ENCODE results near the gene KHDRBS2. TPM values are rescaled to one million over a fixed set of nuclear protein-coding genes. Genes with fewer than 3 reads are reported as not detected.

Gene KHDRBS2
- total RNA-seq, 1 experiment from 2014 or later: 2.7 TPM

DNA sequence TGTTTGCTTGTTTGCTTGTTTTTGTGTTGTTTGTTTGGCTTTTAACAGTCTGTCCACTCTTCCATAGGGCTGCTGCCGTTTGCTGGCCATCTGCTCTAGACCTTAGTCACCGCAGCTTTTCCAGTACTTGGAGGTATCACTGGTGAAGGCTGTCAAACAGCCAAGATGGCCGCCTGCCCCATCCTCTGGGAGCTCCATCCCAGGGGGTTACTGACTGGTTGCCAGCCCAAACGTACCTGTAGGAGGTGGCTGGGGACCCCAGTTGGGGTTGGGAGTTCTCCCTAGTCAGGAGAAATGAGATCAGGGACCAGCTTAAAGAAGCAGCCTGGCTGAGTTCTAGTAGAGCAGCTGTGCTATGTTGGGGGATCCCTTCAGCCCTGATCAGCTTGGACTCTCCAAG, 418.4 kb downstream of the KHDRBS2 start:
- no peak for TF ChIP-seq CTCF (conservative IDR thresholded peaks at IDR 0.05)
- Histone ChIP-seq H2BK5ac (ENCODE audit: insufficient read length, low read length) (no peak overlapping the region), H2AFZ (ENCODE audit: low read length) (no peak overlapping the region)

More for the DNA sequence above, 418.4 kb downstream of the KHDRBS2 start:
- H3K4ac ChIP-seq (ENCODE audit: low read depth, low read length): no peak overlapping the region
- no peak overlapping the region for H3T11ph ChIP-seq (ENCODE audit: low read length)
- no peaks in the 10 kb centered on the region for H3K9me3 ChIP-seq (ENCODE audit: control insufficient read depth, low read depth, low read length)
- peaks cover 4% of the 10 kb centered on the region for H3K27me3 Mint-ChIP-seq (ENCODE audit: low read depth)
- no peak overlapping the region for H4K5ac ChIP-seq (ENCODE audit: insufficient read length, low read depth, low read length)
- peaks cover 11 to 25% of the 10 kb centered on the region in 2 experiments; a peak in 4 of 5 replicates for H3K9me3 Mint-ChIP-seq
- no peaks in the 10 kb centered on the region for H3K4me1 ChIP-seq (ENCODE audit: insufficient read depth, low read length)
- no peaks in the 10 kb centered on the region for H3K27me3 ChIP-seq (ENCODE audit: insufficient read depth, low read length)
- DNase-seq: no peak
- H3K79me1 ChIP-seq (ENCODE audit: insufficient read depth, low read depth, low read length, poor library complexity, severe bottlenecking): no peaks in the 10 kb centered on the region
- H3K23ac ChIP-seq (ENCODE audit: insufficient read length, low read depth, low read length): no peak overlapping the region
- no CpG with 5 or more reads among the region's 4 CpGs for WGBS (ENCODE audit: extremely low coverage, insufficient read length, low lambda C conversion rate)
- H3K56ac ChIP-seq (ENCODE audit: insufficient read length, low read depth, low read length): no peak overlapping the region
- no peak overlapping the region for H3K27ac ChIP-seq (ENCODE audit: insufficient read length, low read depth, low read length)
- no peak overlapping the region for H3K4me2 ChIP-seq (ENCODE audit: insufficient read depth, insufficient read length, low read length)
- no peak overlapping the region for H4K8ac ChIP-seq (replicated peaks; ENCODE audit: insufficient read length, low read depth, low read length)
- no peak overlapping the region for H2AK5ac ChIP-seq (ENCODE audit: insufficient read length, low read length)
- H2BK20ac ChIP-seq (ENCODE audit: low read depth, low read length, poor library complexity, severe bottlenecking): no peak overlapping the region
- no peaks in the 10 kb centered on the region for H4K20me1 ChIP-seq (ENCODE audit: control insufficient read depth, insufficient read depth, insufficient read length)
- H3K18ac ChIP-seq (ENCODE audit: insufficient read length, low read depth, low read length): no peak overlapping the region
- H2BK15ac ChIP-seq (ENCODE audit: low read depth, low read length): no peak overlapping the region
- H3K27ac Mint-ChIP-seq: no peak overlapping the region
- H3K23me2 ChIP-seq (ENCODE audit: insufficient read length, low read depth, low read length, poor library complexity, severe bottlenecking): no peaks in the 10 kb centered on the region
- no peak overlapping the region for H3K4me3 Mint-ChIP-seq
- no peak overlapping the region for H3K9ac ChIP-seq (ENCODE audit: extremely low read depth, insufficient read length, low read length)
- no peak overlapping the region for H3K14ac ChIP-seq (ENCODE audit: insufficient read depth, low read length)
- no peaks in the 10 kb centered on the region for H3K4me1 Mint-ChIP-seq
- H3K36me3 Mint-ChIP-seq (ENCODE audit: insufficient read depth in 1 of 3, low read depth in 3 of 3): peaks cover 22 to 39% (median 25%) of the 10 kb centered on the region in 3 experiments
- H2BK120ac ChIP-seq (ENCODE audit: low read depth, low read length, poor library complexity, severe bottlenecking): no peak overlapping the region
- no peak overlapping the region for H2BK12ac ChIP-seq (ENCODE audit: insufficient read length, low read depth, low read length)
- no peak overlapping the region for H4K91ac ChIP-seq (ENCODE audit: insufficient read length, low read depth, low read length)
- no peaks in the 10 kb centered on the region for H3K79me2 ChIP-seq (ENCODE audit: insufficient read depth, low read length)

All from H9 (cell line).